Neutrophil (primary cell): ENCODE data around the gene C19orf44.

Source experiments
- H3K27ac ChIP-seq: fragments of 200-600 bp; sonication (generic); 2 replicates; pipeline ENCODE4 v1.5.1; 2016; ENCODE audit warnings: mild to moderate bottlenecking, moderate library complexity
- H3K27me3 ChIP-seq: fragments of 200-600 bp; sonication (generic); 2 replicates; pipeline ENCODE4 v1.6.0; 2016; ENCODE audit warnings: mild to moderate bottlenecking
- H3K36me3 ChIP-seq: fragments of 200-600 bp; sonication (generic); 2 replicates; pipeline ENCODE4 v1.5.1; 2017
- H3K4me1 ChIP-seq, 2 experiments: fragments of 200-600 bp in 1 of 2; sonication (generic) in 1 of 2; 1 replicate in 1 of 2; 2 replicates in 1 of 2; pipeline versions ENCODE4 v1.5.1 to v1.6.1; 2013 to 2016; ENCODE audit warnings: low read depth in 1 of 2, low read length in 1 of 2, mild to moderate bottlenecking in 1 of 2, moderate library complexity in 1 of 2; ENCODE audit not compliant: control insufficient read depth in 1 of 2, insufficient read depth in 1 of 2
- H3K4me3 ChIP-seq, 2 experiments: fragments of 200-600 bp in 1 of 2; sonication (generic) in 1 of 2; 1 replicate in 1 of 2; 2 replicates in 1 of 2; pipeline ENCODE4 v1.5.1; 2013 to 2016; ENCODE audit warnings: low read depth in 1 of 2, low read length in 1 of 2, mild to moderate bottlenecking in 1 of 2, moderate library complexity in 1 of 2
- H3K9me3 ChIP-seq: fragments of 200-600 bp; sonication (generic); 2 replicates; pipeline ENCODE4 v1.5.1; 2016
- TF ChIP-seq, protein P1 (sequence below): fragments of 200-600 bp; sonication (generic); IDR thresholded peaks from 2 replicates; pipeline ENCODE4 v1.5.1; 2016; ENCODE audit warnings: antibody characterized with exemption

The C19orf44 gene

DNA sequence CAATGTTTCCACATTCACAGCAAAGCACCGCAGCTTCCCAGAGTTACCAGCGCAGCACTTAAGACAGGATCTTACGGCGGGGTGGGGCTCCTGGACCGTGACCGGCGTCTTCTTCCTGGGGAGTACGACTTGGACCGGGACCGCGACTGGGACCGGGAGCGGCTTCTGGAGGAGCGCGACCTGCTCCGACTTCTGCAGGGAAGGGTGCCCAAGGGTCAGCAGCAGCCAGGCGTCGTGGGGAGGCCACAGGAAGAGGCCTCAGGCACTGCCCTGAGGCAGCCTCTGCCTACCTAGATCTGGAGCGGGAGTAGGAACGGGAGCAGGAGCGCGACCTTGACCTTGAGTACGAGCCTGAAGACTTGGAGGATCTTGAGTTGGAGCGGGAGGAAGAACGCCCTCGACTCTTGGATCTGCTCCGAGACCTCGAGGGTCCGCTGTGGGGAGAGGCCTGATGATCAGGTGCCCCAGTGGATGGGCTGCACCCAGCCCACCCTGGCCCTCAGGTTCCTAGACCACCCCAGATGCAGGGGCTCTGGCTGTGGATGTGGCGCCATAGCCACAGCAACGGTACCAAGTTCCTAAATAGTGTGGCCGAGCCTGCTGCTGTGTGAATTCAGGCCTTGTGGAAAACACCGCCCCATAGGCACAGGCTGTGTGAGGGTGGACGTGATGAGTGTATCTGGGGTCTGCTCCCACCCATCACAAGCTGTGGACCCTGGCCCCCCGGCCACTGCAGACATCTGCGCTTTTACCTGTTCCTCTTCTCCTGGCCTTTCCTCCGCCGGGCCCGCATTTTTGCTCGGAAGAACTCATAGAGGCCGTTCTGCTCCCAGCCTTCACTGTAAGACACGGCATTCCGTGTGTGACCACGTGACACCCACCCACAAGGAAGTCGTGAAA, 24.1 kb downstream of the C19orf44 start:
- H3K36me3 ChIP-seq: peaks cover 89% of the 10 kb centered on the region
- no peaks in the 10 kb centered on the region for H3K27me3 ChIP-seq
- no peaks in the 10 kb centered on the region for H3K9me3 ChIP-seq
- no peaks in the 10 kb centered on the region for H3K4me1 ChIP-seq
- H3K27ac ChIP-seq: no peak overlapping the region
- no peak overlapping the region for H3K4me3 ChIP-seq
- TF ChIP-seq, protein P1, sequence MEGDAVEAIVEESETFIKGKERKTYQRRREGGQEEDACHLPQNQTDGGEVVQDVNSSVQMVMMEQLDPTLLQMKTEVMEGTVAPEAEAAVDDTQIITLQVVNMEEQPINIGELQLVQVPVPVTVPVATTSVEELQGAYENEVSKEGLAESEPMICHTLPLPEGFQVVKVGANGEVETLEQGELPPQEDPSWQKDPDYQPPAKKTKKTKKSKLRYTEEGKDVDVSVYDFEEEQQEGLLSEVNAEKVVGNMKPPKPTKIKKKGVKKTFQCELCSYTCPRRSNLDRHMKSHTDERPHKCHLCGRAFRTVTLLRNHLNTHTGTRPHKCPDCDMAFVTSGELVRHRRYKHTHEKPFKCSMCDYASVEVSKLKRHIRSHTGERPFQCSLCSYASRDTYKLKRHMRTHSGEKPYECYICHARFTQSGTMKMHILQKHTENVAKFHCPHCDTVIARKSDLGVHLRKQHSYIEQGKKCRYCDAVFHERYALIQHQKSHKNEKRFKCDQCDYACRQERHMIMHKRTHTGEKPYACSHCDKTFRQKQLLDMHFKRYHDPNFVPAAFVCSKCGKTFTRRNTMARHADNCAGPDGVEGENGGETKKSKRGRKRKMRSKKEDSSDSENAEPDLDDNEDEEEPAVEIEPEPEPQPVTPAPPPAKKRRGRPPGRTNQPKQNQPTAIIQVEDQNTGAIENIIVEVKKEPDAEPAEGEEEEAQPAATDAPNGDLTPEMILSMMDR: no peak

DNA sequence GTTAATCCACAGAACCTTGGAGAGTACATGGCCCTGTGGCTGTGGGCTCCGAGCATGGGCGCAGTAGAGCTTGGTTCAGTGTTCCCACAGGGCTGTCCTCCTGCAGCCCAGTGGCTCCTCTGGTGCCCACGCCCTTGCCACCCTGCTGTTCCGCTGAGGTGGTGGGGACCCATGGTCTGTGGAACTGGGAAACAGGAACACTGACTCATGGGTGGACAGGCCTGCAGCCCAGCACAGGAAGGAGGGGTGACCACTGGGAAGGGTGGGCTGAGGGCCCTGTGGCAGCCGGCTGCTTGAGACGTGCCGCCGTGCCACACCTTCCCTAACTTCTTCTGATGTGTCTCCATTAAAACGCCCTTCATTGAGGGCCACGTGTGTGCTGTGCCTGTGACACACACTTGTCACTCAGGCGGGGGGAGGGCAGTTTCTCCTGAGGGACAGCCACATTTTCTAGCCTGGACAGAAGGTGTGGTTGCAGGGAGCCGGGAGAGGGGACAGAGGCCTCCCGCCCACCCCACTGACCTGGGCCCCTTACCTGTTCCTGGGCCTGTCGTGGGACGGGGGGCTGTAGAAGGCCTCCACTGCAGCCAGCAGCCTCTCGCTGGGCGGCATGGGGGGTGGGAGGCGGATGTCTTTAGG, 24.9 kb downstream of the C19orf44 start:
- Histone ChIP-seq H3K9me3 (no peaks in the 10 kb centered on the region), H3K27ac (no peak overlapping the region)

GRCh38 chr19:16521715-16522289, 25.6 kb downstream of the C19orf44 start:
- H3K4me3 ChIP-seq: no peak overlapping the region
- H3K27ac ChIP-seq: no peak overlapping the region
- H3K9me3 ChIP-seq: no peaks in the 10 kb centered on the region
- H3K4me1 ChIP-seq: no peaks in the 10 kb centered on the region
- H3K27me3 ChIP-seq: no peaks in the 10 kb centered on the region
- TF ChIP-seq, protein P1: no peak
- H3K36me3 ChIP-seq: peaks cover 100% of the 10 kb centered on the region

More for the DNA sequence above, 24.9 kb downstream of the C19orf44 start:
- no peak overlapping the region for H3K4me3 ChIP-seq
- H3K36me3 ChIP-seq: peaks cover 97% of the 10 kb centered on the region
- TF ChIP-seq, protein P1: no peak
- no peaks in the 10 kb centered on the region for H3K4me1 ChIP-seq
- no peaks in the 10 kb centered on the region for H3K27me3 ChIP-seq

DNA sequence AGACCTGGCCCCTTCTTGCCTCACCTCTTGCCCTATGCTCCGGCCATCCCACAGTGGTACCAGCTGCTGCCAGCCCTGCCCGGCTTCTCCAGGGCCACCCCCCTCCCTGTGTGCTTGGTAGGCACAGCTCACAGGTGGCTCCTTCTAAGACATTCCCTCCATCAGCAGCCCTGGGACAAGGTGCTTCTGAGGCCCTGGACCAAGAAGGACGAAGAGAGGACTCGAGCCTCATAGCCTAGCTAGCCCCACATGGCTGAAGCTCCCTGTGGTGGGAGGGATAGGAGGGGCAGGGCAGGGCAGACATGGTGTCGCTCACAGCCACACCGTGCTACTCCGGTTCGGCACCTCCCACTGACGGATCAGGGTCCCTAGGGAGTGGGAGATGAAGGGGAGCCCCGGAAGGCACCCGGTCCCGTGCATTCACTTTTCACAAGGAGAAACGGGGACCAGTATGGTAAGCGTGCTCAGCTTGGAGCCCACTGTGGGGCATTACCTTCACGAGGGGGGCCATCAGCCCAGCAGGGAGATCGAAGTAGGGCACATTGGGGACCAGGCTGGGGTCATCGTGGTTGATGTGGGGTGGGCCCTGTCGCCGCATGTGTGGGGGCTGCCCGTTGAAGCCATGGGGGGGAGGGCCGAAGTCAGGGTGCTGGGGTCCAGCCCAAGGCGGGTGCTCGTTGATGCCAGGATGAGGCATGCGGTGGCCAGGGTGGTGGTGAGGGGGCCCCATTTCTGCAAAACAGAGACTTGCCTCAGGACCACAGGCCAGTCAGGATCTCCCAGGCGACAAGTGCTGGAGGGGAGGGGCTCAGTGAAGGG, 26.6 kb downstream of the C19orf44 start:
- Histone ChIP-seq H3K36me3 (peaks cover 100% of the 10 kb centered on the region), H3K27ac (no peak overlapping the region), H3K27me3 (no peaks in the 10 kb centered on the region), H3K4me3 (no peak overlapping the region), H3K9me3 (no peaks in the 10 kb centered on the region), H3K4me1 (no peaks in the 10 kb centered on the region)
- TF ChIP-seq, protein P1: no peak
